Measurements from ENCODE around the gene LRP6.
"Not testable (repeated sequence)": the region's sequence is repeated elsewhere in the genome, so short reads cannot be mapped to it uniquely, and the experiment has no call there.

- TF ChIP-seq EP300 (IDR thresholded peaks at IDR 0.05; ENCODE audit: borderline replicate concordance in 1 of 2, control insufficient read depth in 1 of 2, low read depth in 2 of 2, low read length in 2 of 2); POLR2AphosphoS5 (IDR thresholded peaks at IDR 0.05; ENCODE audit: low read length); CTCF (IDR thresholded peaks at IDR 0.05 in 2 of 3, conservative IDR thresholded peaks at IDR 0.05 in 1 of 3; ENCODE audit: control insufficient read depth in 2 of 3, extremely low read depth in 1 of 3, insufficient read depth in 1 of 3, low read depth in 3 of 3, low read length in 3 of 3); HCFC1 (IDR thresholded peaks at IDR 0.05; ENCODE audit: low read length); FOS (IDR thresholded peaks at IDR 0.05; ENCODE audit: borderline replicate concordance, extremely low read depth, insufficient read length); ZBTB11 (CRISPR knock-in tag; IDR thresholded peaks at IDR 0.05); PRDM15 (CRISPR knock-in tag; IDR thresholded peaks at IDR 0.05); REST (IDR thresholded peaks at IDR 0.05; ENCODE audit: low read depth, low read length); POLR2A (IDR thresholded peaks at IDR 0.05; ENCODE audit: low read depth, low read length); TARDBP (IDR thresholded peaks at IDR 0.05; ENCODE audit: borderline replicate concordance); ZBTB33 (IDR thresholded peaks at IDR 0.05): not testable (repeated sequence)
Measured at GRCh38 chr12:12310695-12311094, 43.9 kb upstream of the LRP6 start.

Measured in GM12878 (cell line).